PC-3 (cell line): ENCODE measurements around the gene MAGI2. TPM values are rescaled to one million over a fixed set of nuclear protein-coding genes. Genes with fewer than 3 reads are reported as not detected.

ENCODE experiments used
- ATAC-seq: fragments of 200-7000 bp; cut with Tn5 transposase; 2 replicates; pipeline ENCODE4 v1.9.1; 2020; ENCODE audit warnings: mild to moderate bottlenecking, moderate library complexity
- BruUV-seq: library from RNA; stranded (reverse); fragments of 400-500 nt; replicated peaks from 2 replicates; lab custom pipeline; 2021; lab: Mats Ljungman, UMichigan
- CTCF ChIA-PET: fragments of 300-600 bp; sonication (Branson Sonifier 250); formaldehyde crosslinking; loops from one replicate; lab custom pipeline; 2022; ENCODE audit warnings: antibody characterized with exemption; lab: Charles Lee
- POLR2A ChIA-PET: fragments of 300-600 bp; sonication (Branson Sonifier 250); formaldehyde crosslinking; loops from one replicate; lab custom pipeline; 2022; ENCODE audit warnings: antibody characterized with exemption; ENCODE audit not compliant: unreplicated experiment; lab: Charles Lee
- DNase-seq: peaks from one replicate; pipeline ENCODE4 v3.0.0-alpha.2; 2015
- H2AFZ ChIP-seq: fragments of 300-600 bp; sonication (generic); 2 replicates; pipeline ENCODE4 v1.6.0; 2016; ENCODE audit warnings: antibody characterized with exemption, low read length
- H3F3A ChIP-seq: fragments of 300-600 bp; sonication (generic); one replicate; pipeline ENCODE4 v1.6.0; 2017; ENCODE audit warnings: antibody characterized with exemption, low read length, control low read depth, mild to moderate bottlenecking; ENCODE audit not compliant: unreplicated experiment
- H3K27ac ChIP-seq: fragments of 300-600 bp; sonication (generic); 2 replicates; pipeline ENCODE4 v1.5.1; 2016; ENCODE audit warnings: mild to moderate bottlenecking, low read length
- H3K27me3 ChIP-seq: fragments of 300-600 bp; sonication (generic); 2 replicates; pipeline ENCODE4 v1.6.1; 2016; ENCODE audit warnings: low read length, mixed read lengths
- H3K36me3 ChIP-seq: fragments of 300-600 bp; sonication (generic); 2 replicates; pipeline ENCODE4 v1.6.1; 2016; ENCODE audit warnings: low read depth, mixed run types, low read length, mixed read lengths
- H3K4me1 ChIP-seq: fragments of 300-600 bp; sonication (generic); 2 replicates; pipeline ENCODE4 v1.5.1; 2016; ENCODE audit warnings: low read length; ENCODE audit not compliant: insufficient read depth
- H3K4me2 ChIP-seq: fragments of 300-600 bp; sonication (generic); 2 replicates; pipeline ENCODE4 v1.6.0; 2016; ENCODE audit warnings: low read length
- H3K4me3 ChIP-seq: fragments of 300-600 bp; sonication (generic); 2 replicates; pipeline ENCODE4 v1.5.1; 2016; ENCODE audit warnings: mild to moderate bottlenecking, low read length, mixed read lengths
- H3K79me2 ChIP-seq: fragments of 300-600 bp; sonication (generic); 2 replicates; pipeline ENCODE4 v1.6.1; 2017; ENCODE audit warnings: low read length, mixed read lengths
- H3K9ac ChIP-seq: fragments of 300-600 bp; sonication (generic); 2 replicates; pipeline ENCODE4 v1.6.0; 2016; ENCODE audit warnings: mild to moderate bottlenecking, low read length
- H3K9me2 ChIP-seq: fragments of 300-600 bp; sonication (generic); replicated peaks from 2 replicates; pipeline ENCODE4 v1.6.1; 2016; ENCODE audit warnings: mixed run types, low read length, mixed read lengths
- H3K9me3 ChIP-seq: fragments of 300-600 bp; sonication (generic); 2 replicates; pipeline ENCODE4 v1.6.1; 2016; ENCODE audit warnings: low read length, mixed read lengths
- H4K20me1 ChIP-seq: fragments of 300-600 bp; sonication (generic); 2 replicates; pipeline ENCODE4 v1.6.1; 2016; ENCODE audit warnings: low read length, mixed read lengths
- EZH2 ChIP-seq: fragments of 300-600 bp; sonication (generic); IDR thresholded peaks from one replicate; pipeline ENCODE4 v1.6.1; 2017; ENCODE audit warnings: antibody characterized with exemption, mild to moderate bottlenecking, low read length; ENCODE audit not compliant: unreplicated experiment
- EZH2phosphoT487 ChIP-seq: fragments of 300-600 bp; sonication (generic); IDR thresholded peaks from 2 replicates; pipeline ENCODE4 v1.6.1; 2018; ENCODE audit warnings: mild to moderate bottlenecking, antibody characterized with exemption, low read length, borderline replicate concordance
- intact Hi-C: fragments of 100-400 bp; cut with micrococcal nuclease; formaldehyde crosslinking; loops from 2 replicates; pipeline ENCODE4 v1.9.0; 2023
- total RNA-seq: library from RNA; depleted of rRNA; stranded (reverse); fragments of >200 nt; gene quantifications from 2 replicates; pipeline ENCODE4 v1.2.3, GENCODE V29; 2014
- TF ChIP-seq, protein P1 (sequence below): fragments of 300-600 bp; sonication (generic); conservative IDR thresholded peaks from 2 replicates; pipeline ENCODE4 v1.5.1; 2017; ENCODE audit warnings: antibody characterized with exemption, low read depth, mild to moderate bottlenecking, low read length

The MAGI2 gene
- total RNA-seq, 1 experiment from 2014 or later = not detected

DNA sequence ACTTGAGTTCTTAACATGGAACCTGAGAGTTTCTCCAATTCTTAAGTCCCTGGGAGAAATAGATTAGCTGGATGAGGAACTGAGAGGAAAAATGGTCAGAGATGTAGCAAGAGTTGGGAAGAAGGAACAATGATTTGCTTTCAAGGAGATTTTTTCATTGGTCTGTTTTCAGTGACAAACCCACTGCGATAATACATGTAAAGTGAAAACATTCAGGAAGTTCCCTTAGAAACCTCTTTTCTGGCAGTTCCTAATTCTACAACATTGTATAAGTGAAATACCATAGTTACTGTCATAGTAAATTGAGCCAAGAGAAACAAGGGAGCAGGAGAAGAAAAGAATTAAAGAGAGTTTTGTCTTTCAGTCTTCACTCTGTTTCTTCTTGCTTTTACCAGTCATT lies 12.1 kb upstream of the MAGI2 start:
- ATAC-seq = no peak
- CTCF ChIA-PET = no interaction called here
- no TSS peak for BruUV-seq
- H3K9me2 ChIP-seq = no peaks in the 10 kb centered on the region
- POLR2A ChIA-PET = no interaction called here
- no peak overlapping the region for H2AFZ ChIP-seq
- H3K9me3 ChIP-seq = no peaks in the 10 kb centered on the region
- H4K20me1 ChIP-seq = no peaks in the 10 kb centered on the region
- no peak overlapping the region for H3K4me2 ChIP-seq
- H3K27me3 ChIP-seq = no peaks in the 10 kb centered on the region
- H3F3A ChIP-seq = no peaks in the 10 kb centered on the region
- no peak overlapping the region for H3K9ac ChIP-seq
- intact Hi-C loops = no loop called here
- DNase-seq = no peak
- H3K4me1 ChIP-seq = peaks cover 15% of the 10 kb centered on the region
- H3K4me3 ChIP-seq = no peak overlapping the region
- H3K79me2 ChIP-seq = no peaks in the 10 kb centered on the region
- no peaks in the 10 kb centered on the region for H3K36me3 ChIP-seq
- H3K27ac ChIP-seq = no peak overlapping the region
- TF ChIP-seq EZH2 (no peak), EZH2phosphoT487 (no peak)
- TF ChIP-seq, protein P1, sequence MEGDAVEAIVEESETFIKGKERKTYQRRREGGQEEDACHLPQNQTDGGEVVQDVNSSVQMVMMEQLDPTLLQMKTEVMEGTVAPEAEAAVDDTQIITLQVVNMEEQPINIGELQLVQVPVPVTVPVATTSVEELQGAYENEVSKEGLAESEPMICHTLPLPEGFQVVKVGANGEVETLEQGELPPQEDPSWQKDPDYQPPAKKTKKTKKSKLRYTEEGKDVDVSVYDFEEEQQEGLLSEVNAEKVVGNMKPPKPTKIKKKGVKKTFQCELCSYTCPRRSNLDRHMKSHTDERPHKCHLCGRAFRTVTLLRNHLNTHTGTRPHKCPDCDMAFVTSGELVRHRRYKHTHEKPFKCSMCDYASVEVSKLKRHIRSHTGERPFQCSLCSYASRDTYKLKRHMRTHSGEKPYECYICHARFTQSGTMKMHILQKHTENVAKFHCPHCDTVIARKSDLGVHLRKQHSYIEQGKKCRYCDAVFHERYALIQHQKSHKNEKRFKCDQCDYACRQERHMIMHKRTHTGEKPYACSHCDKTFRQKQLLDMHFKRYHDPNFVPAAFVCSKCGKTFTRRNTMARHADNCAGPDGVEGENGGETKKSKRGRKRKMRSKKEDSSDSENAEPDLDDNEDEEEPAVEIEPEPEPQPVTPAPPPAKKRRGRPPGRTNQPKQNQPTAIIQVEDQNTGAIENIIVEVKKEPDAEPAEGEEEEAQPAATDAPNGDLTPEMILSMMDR = no peak

DNA sequence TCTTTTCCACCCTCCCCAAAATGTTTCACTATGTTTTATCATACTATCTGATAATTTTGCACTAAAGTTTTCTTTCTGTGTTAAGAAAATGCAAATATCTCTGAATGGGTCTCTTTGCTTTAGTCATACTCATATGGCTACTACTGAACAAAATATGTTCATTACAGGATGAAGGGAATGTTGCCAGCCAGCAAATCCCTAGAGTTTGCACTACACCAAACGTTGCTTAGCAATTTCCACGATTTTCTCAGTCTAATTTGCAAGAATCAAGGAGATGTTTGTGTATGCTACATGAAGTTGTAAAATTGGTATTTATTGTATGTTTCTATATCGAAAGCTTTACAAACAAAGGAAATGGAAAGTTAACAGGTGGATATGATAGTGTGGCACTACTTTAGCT lies 10.6 kb upstream of the MAGI2 start:
- intact Hi-C loops = loop anchor here (5.0 kb wide), 2 partner anchors 42 to 172 kb away; no protein-coding TSS in a partner anchor
- Histone ChIP-seq H3K4me3 (no peak overlapping the region), H4K20me1 (no peaks in the 10 kb centered on the region), H3K79me2 (no peaks in the 10 kb centered on the region), H2AFZ (no peak overlapping the region), H3K9me2 (no peaks in the 10 kb centered on the region), H3K36me3 (no peaks in the 10 kb centered on the region), H3F3A (no peaks in the 10 kb centered on the region), H3K9ac (no peak overlapping the region), H3K9me3 (no peaks in the 10 kb centered on the region), H3K27me3 (no peaks in the 10 kb centered on the region), H3K4me2 (no peak overlapping the region), H3K4me1 (peaks cover 15% of the 10 kb centered on the region), H3K27ac (no peak overlapping the region)
- BruUV-seq = no TSS peak
- CTCF ChIA-PET = no interaction called here
- no peak for TF ChIP-seq EZH2
- TF ChIP-seq, protein P1 = no peak
- no peak for TF ChIP-seq EZH2phosphoT487
- POLR2A ChIA-PET = no interaction called here
- no peak for ATAC-seq
- no peak for DNase-seq

DNA sequence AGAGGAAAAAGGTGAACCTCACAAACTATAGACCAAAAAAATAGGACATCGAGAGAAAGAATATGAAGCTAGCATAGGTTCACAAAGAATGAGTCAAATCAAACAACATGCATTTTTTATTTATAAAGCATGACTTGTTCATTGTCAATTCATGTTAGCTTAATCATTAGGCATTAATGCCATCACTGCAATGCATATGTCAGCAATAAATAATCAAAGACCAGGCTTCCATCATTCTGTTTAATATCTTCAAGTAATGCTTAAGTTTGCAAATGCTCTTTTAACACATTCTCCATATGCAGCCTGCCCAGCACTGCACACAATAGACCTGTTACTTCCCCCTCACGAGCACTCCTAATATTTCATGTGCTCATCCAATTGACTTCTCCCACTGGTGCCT lies 8.9 kb upstream of the MAGI2 start:
- intact Hi-C loops = loop anchor here (5.0 kb wide), 2 partner anchors 40 to 170 kb away; no protein-coding TSS in a partner anchor
- ATAC-seq = peak; percentile 72
- H3K27me3 ChIP-seq = no peaks in the 10 kb centered on the region
- BruUV-seq = no TSS peak
- peaks cover 15% of the 10 kb centered on the region for H3K4me1 ChIP-seq
- ChIA-PET POLR2A (interaction anchor here (0.5 to 0.6 kb wide), 2 partner anchors 23 to 167 kb away, joined by 4 to 8 read pairs; no protein-coding TSS in a partner anchor), CTCF (no interaction called here)
- peak overlapping the region; percentile 38; the same call in 1 of the 2 replicates for H3K4me3 ChIP-seq
- H3K9me3 ChIP-seq = no peaks in the 10 kb centered on the region
- DNase-seq = peak; percentile 64
- no peak overlapping the region for H2AFZ ChIP-seq
- H3K79me2 ChIP-seq = no peaks in the 10 kb centered on the region
- peak overlapping the region; percentile 78 for H3K4me2 ChIP-seq
- peak overlapping the region; percentile 60 for H3K9ac ChIP-seq
- H3K9me2 ChIP-seq = no peaks in the 10 kb centered on the region
- no peak for TF ChIP-seq EZH2
- TF ChIP-seq, protein P1 = no peak
- no peak for TF ChIP-seq EZH2phosphoT487
- peak overlapping the region; percentile 94 for H3K27ac ChIP-seq
- H3K36me3 ChIP-seq = no peaks in the 10 kb centered on the region
- H3F3A ChIP-seq = no peaks in the 10 kb centered on the region
- H4K20me1 ChIP-seq = no peaks in the 10 kb centered on the region
